Measurements from ENCODE around the gene DOCK9. TPM values are rescaled to one million over a fixed set of nuclear protein-coding genes. Genes with fewer than 3 reads are reported as not detected.
A peak's percentile ranks its signal among the peaks of the same experiment; 100 is the strongest.

DOCK9 gene
- total and polyA plus RNA-seq, 2 experiments from 2014 or later = 32.8 to 39.1 TPM

- Histone ChIP-seq H3K4me1 (ENCODE audit: low read depth) (peaks cover 29% of the 10 kb centered on the region), H3K27ac (peak overlapping the region; percentile 85), H3K36me3 (no peaks in the 10 kb centered on the region), H3K27me3 (no peaks in the 10 kb centered on the region), H3K9me3 (ENCODE audit: low read depth) (no peaks in the 10 kb centered on the region), H3K4me3 (no peak overlapping the region)
- no peak for DNase-seq (ENCODE audit: low read depth in 1 of 2, low spot score in 1 of 2)
- TF ChIP-seq, protein P1, sequence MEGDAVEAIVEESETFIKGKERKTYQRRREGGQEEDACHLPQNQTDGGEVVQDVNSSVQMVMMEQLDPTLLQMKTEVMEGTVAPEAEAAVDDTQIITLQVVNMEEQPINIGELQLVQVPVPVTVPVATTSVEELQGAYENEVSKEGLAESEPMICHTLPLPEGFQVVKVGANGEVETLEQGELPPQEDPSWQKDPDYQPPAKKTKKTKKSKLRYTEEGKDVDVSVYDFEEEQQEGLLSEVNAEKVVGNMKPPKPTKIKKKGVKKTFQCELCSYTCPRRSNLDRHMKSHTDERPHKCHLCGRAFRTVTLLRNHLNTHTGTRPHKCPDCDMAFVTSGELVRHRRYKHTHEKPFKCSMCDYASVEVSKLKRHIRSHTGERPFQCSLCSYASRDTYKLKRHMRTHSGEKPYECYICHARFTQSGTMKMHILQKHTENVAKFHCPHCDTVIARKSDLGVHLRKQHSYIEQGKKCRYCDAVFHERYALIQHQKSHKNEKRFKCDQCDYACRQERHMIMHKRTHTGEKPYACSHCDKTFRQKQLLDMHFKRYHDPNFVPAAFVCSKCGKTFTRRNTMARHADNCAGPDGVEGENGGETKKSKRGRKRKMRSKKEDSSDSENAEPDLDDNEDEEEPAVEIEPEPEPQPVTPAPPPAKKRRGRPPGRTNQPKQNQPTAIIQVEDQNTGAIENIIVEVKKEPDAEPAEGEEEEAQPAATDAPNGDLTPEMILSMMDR (IDR thresholded peaks at IDR 0.05; ENCODE audit: low read depth, low read length) = no peak
These were observed 16.3 kb downstream of the DOCK9 start for GRCh38 chr13:98961503-98962105.

DNA sequence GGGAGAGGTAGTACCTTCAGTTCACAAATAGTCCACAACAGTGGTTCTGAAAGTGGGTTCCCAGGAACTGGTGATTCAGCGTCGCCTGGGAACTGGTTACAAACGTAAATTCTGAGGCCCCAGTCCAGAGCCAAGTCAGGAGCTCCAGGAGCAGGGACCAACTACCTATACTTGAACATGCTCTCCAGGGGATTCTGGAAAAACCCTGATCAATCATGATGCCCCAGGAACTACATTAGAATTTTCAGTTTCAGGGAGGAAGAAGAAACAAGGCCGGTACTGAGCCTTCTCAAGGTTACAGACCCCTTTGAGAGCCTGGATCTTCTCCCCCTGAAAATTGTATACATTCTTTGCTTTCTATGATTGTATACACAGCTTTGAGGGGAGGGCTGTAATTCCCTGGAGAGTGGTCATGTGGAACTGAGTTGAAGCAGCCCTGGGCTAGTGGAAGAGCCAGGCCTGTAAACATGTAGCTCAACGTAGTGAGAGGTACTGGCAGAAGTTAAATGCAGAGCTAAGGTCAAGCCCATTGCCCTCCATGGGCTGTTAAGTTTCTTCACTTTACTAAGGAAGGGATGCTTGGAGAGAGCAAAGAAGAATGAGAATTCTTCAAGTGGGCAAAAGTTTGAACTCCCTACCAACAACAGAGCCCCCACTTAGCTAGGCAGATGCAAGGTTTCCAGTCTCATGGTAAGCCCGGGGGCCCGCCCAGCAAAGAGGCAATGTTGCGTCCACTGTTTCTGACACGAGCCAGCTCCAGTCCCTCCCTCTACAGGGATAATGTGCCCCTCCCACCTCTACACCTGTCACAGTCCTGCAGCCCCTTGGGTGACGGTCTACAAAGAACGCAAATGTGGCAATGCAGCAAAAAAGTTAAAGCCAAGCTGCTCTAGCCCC is 17.0 kb downstream of the DOCK9 start:
- H3K36me3 ChIP-seq = no peaks in the 10 kb centered on the region
- peak overlapping the region; percentile 85 for H3K27ac ChIP-seq
- DNase-seq (ENCODE audit: low read depth in 1 of 2, low spot score in 1 of 2) = no peak
- no peaks in the 10 kb centered on the region for H3K27me3 ChIP-seq
- TF ChIP-seq, protein P1 (IDR thresholded peaks at IDR 0.05; ENCODE audit: low read depth, low read length) = no peak
- H3K4me1 ChIP-seq (ENCODE audit: low read depth) = peaks cover 29% of the 10 kb centered on the region
- no peak overlapping the region for H3K4me3 ChIP-seq
- H3K9me3 ChIP-seq (ENCODE audit: low read depth) = no peaks in the 10 kb centered on the region

- H3K36me3 ChIP-seq = no peaks in the 10 kb centered on the region
- DNase-seq (ENCODE audit: low read depth in 1 of 2, low spot score in 1 of 2) = peak in 1 of 2 donors; percentile 30
- H3K27ac ChIP-seq = peak overlapping the region; percentile 85
- TF ChIP-seq, protein P1 (IDR thresholded peaks at IDR 0.05; ENCODE audit: low read depth, low read length) = no peak
- no peak overlapping the region for H3K4me3 ChIP-seq
- no peaks in the 10 kb centered on the region for H3K9me3 ChIP-seq (ENCODE audit: low read depth)
- H3K27me3 ChIP-seq = no peaks in the 10 kb centered on the region
- H3K4me1 ChIP-seq (ENCODE audit: low read depth) = peaks cover 29% of the 10 kb centered on the region
These were observed 17.9 kb downstream of the DOCK9 start for GRCh38 chr13:98959786-98960605.

DNA sequence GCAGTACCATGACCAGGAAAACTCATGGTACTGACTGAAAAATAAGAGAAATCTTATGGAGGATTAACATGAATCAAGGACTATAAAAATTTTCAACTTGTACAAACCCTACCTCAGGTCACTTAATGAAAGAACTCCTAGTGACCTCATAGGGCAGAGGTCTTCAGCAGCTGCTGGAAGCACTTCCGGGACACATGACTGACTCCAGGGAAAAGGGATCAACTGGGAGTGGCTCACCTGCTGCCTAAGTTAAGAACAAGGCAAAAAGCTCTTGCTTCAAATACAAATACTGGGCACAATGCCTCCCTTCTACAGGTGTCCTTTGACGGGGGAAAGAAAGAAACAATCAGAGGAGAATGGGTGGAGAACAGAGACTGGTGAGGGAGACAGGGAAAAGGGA is 18.6 kb downstream of the DOCK9 start:
- Histone ChIP-seq H3K4me3 (no peak overlapping the region), H3K9me3 (ENCODE audit: low read depth) (no peaks in the 10 kb centered on the region), H3K36me3 (no peaks in the 10 kb centered on the region), H3K4me1 (ENCODE audit: low read depth) (peaks cover 29% of the 10 kb centered on the region), H3K27ac (peak overlapping the region; percentile 85), H3K27me3 (no peaks in the 10 kb centered on the region)
- TF ChIP-seq, protein P1 (IDR thresholded peaks at IDR 0.05; ENCODE audit: low read depth, low read length) = no peak
- no peak for DNase-seq (ENCODE audit: low read depth in 1 of 2, low spot score in 1 of 2)

DNA sequence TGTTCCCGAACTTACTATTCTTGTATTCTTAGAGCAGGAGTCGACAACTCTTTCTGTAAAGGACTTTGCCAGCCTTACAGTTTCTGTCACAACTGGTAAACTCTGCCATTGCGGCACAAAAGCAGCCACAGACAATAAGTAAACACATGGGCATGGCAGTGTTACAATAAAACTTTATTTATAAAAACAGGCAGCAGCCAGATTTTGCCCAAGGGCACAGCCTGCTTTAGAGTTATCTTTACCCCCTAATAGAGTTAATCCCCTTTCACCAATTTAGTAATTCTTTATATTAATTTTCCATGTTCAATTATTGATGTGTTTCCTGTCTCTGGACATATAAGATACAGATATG is 19.4 kb downstream of the DOCK9 start:
- TF ChIP-seq, protein P1 (IDR thresholded peaks at IDR 0.05; ENCODE audit: low read depth, low read length) = no peak
- no peak overlapping the region for H3K27ac ChIP-seq
- no peak for DNase-seq (ENCODE audit: low read depth in 1 of 2, low spot score in 1 of 2)
- peaks cover 29% of the 10 kb centered on the region for H3K4me1 ChIP-seq (ENCODE audit: low read depth)
- H3K27me3 ChIP-seq = no peaks in the 10 kb centered on the region
- H3K4me3 ChIP-seq = no peak overlapping the region
- H3K36me3 ChIP-seq = no peaks in the 10 kb centered on the region
- no peaks in the 10 kb centered on the region for H3K9me3 ChIP-seq (ENCODE audit: low read depth)
